ENCODE results near the gene DDIT4.
A peak's percentile ranks its signal among the peaks of the same experiment; 100 is the strongest.

Gene DDIT4

DNA sequence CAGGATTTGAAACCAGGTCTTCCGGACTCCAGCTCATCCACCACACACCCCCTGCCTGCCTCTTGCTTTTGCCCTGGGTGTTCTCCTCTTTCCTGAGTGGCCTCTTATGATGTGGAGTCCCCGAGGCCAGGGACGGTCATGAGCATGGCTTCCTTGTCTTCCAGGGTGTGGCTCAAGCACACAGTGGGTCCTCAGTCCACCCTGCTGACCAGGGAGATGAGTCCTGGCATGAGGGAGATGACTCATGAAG, 48.2 kb downstream of the DDIT4 start:
- Mint-ChIP-seq H3K4me1 (peaks cover 72% of the 10 kb centered on the region), H3K27me3 (ENCODE audit: low read depth) (no peaks in the 10 kb centered on the region), H3K9me3 (no peaks in the 10 kb centered on the region), H3K36me3 (ENCODE audit: low read depth) (no peaks in the 10 kb centered on the region), H3K4me3 (peak overlapping the region in 2 of 3 experiments; percentile 14 to 49), H3K27ac (peak overlapping the region; percentile 73 to 95 (median 84))
- no peak for TF ChIP-seq CTCF (IDR thresholded peaks at IDR 0.05; ENCODE audit: unreplicated experiment in 3 of 3)

DNA sequence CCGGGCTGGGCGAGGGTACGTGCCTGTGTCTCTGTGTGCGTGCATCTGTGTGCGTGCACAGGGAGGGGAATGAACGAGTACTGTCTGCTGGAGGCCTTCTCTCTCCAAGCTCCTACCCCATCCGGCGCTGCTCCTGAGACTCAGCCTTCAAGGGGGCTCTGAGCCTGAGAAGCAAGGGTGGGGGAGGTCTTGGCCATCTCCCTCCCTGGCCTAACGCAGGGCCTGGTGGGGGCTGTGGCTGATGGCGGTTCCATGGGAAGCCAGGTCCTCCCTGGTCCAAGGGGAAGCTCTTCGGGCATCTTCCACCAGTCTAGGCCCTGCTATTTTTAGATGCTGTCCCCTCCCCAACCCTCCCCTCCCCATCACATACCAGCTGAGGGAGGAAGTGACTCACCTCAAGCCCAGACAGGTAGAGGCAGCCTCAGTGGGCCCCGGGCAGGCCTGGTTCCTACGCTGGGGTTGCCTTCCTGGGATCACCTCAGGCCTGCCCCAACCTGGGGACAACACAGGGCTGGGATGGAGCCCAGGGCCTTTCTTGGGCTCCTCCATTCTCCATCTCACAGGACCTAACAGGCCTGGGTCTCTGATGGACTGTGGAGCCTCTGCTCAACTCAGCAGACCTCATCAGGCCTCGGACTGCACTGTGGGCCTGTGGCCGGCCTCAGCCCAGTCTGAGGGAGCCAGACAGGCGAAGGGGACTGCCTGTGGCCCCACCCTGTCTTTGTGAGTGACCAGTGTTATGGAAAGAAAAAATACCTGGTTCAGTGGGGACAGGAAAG, 48.7 kb downstream of the DDIT4 start:
- H3K27ac Mint-ChIP-seq = peak overlapping the region; percentile 73 to 96 (median 84)
- peaks cover 69% of the 10 kb centered on the region for H3K4me1 Mint-ChIP-seq
- TF ChIP-seq CTCF (IDR thresholded peaks at IDR 0.05; ENCODE audit: unreplicated experiment in 3 of 3) = no peak
- no peaks in the 10 kb centered on the region for H3K9me3 Mint-ChIP-seq
- H3K27me3 Mint-ChIP-seq (ENCODE audit: low read depth) = no peaks in the 10 kb centered on the region
- H3K36me3 Mint-ChIP-seq (ENCODE audit: low read depth) = no peaks in the 10 kb centered on the region
- peak overlapping the region in 2 of 3 experiments; percentile 14 to 49 for H3K4me3 Mint-ChIP-seq

- H3K4me3 Mint-ChIP-seq = no peak overlapping the region
- H3K27me3 Mint-ChIP-seq (ENCODE audit: low read depth) = no peaks in the 10 kb centered on the region
- no peaks in the 10 kb centered on the region for H3K9me3 Mint-ChIP-seq
- peaks cover 73% of the 10 kb centered on the region for H3K4me1 Mint-ChIP-seq
- no peaks in the 10 kb centered on the region for H3K36me3 Mint-ChIP-seq (ENCODE audit: low read depth)
- peak overlapping the region; percentile 56 to 96 (median 89) for H3K27ac Mint-ChIP-seq
- TF ChIP-seq CTCF (IDR thresholded peaks at IDR 0.05; ENCODE audit: unreplicated experiment in 3 of 3) = no peak
Measured at GRCh38 chr10:72323108-72323749, 49.5 kb downstream of the DDIT4 start.

DNA sequence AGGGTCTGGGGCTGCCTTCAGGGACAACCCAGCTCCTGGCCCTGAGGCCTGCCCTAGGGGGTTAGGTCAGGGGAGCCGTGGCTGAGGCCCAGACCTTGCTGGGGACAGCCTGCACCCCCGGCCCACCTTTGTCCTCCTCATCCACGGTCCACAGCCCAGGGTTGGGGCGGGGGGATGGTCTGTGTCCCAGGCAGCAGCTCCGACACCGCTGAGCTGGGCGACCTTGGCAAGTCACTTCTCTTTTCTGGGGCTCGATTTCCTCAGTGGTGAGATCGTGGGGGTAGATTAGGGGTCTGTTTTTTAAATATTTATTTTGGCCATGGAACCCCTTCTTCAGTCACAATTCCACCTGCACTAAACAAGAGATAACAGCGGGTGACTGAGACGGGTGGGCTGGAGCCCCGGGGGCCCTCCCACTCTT, 50.1 kb downstream of the DDIT4 start:
- H3K9me3 Mint-ChIP-seq = no peaks in the 10 kb centered on the region
- H3K4me1 Mint-ChIP-seq = peaks cover 72% of the 10 kb centered on the region
- H3K27ac Mint-ChIP-seq = peak overlapping the region; percentile 56 to 96 (median 89)
- no peak for TF ChIP-seq CTCF (IDR thresholded peaks at IDR 0.05; ENCODE audit: unreplicated experiment in 3 of 3)
- H3K27me3 Mint-ChIP-seq (ENCODE audit: low read depth) = no peaks in the 10 kb centered on the region
- H3K4me3 Mint-ChIP-seq = no peak overlapping the region
- no peaks in the 10 kb centered on the region for H3K36me3 Mint-ChIP-seq (ENCODE audit: low read depth)
